Stimulated activated CD4-positive, alpha-beta T cell treated with anti-CD3 and anti-CD28 coated beads, Interleukin-12 subunit alpha, Interleukin-12 subunit beta, amount 100 ng/mL, for 48 hours (primary cell): ENCODE data around the gene ZNF200.
A peak's percentile ranks its signal among the peaks of the same experiment; 100 is the strongest.
"Not testable (repeated sequence)": the region's sequence is repeated elsewhere in the genome, so short reads cannot be mapped to it uniquely, and the experiment has no call there.

Experiments
- DNase-seq, 3 donors: peaks; one replicate each; pipeline ENCODE4 v3.0.0-alpha.2; 2020; ENCODE audit warnings: low read depth in 2 of 3, low spot score in 1 of 3

The ZNF200 gene

GRCh38 chr16:3254309-3254708 lies 19.4 kb upstream of the ZNF200 start:
- no peak for DNase-seq

- no peak for DNase-seq
These were observed 18.0 kb upstream of the ZNF200 start for GRCh38 chr16:3252967-3253366.

GRCh38 chr16:3249451-3249850 lies 14.5 kb upstream of the ZNF200 start:
- no peak for DNase-seq

- DNase-seq = no peak
These were observed 14.1 kb upstream of the ZNF200 start for GRCh38 chr16:3249020-3249419.

- no peak for DNase-seq
These were observed 13.6 kb upstream of the ZNF200 start for GRCh38 chr16:3248596-3248995.

GRCh38 chr16:3246876-3247275 lies 11.9 kb upstream of the ZNF200 start:
- no peak for DNase-seq

- no peak for DNase-seq
These were observed 11.0 kb upstream of the ZNF200 start for GRCh38 chr16:3246002-3246401.

- no peak for DNase-seq
These were observed 8.9 kb upstream of the ZNF200 start for GRCh38 chr16:3243882-3244281.

- DNase-seq = no peak
These were observed 7.8 kb upstream of the ZNF200 start for GRCh38 chr16:3242709-3243108.

- DNase-seq = no peak
These were observed 6.8 kb upstream of the ZNF200 start for GRCh38 chr16:3241761-3242160.

GRCh38 chr16:3235856-3236669 lies 1.1 kb upstream of the ZNF200 start:
- no peak for DNase-seq

- no peak for DNase-seq
These were observed 458 bp downstream of the ZNF200 start for GRCh38 chr16:3234543-3234856.

GRCh38 chr16:3223913-3224515 lies 10.9 kb downstream of the ZNF200 start:
- DNase-seq = no peak

- no peak for DNase-seq
These were observed 14.1 kb downstream of the ZNF200 start for GRCh38 chr16:3220839-3221238.

- no peak for DNase-seq
These were observed 18.7 kb downstream of the ZNF200 start for GRCh38 chr16:3216263-3216640.

GRCh38 chr16:3215601-3216262 lies 19.2 kb downstream of the ZNF200 start:
- no peak for DNase-seq

GRCh38 chr16:3214904-3215600 lies 19.9 kb downstream of the ZNF200 start:
- DNase-seq = peak in 1 of 3 donors; percentile 26

- no peak for DNase-seq
These were observed 22.4 kb downstream of the ZNF200 start for GRCh38 chr16:3212567-3212966.

GRCh38 chr16:3212006-3212405 lies 23.0 kb downstream of the ZNF200 start:
- no peak for DNase-seq

GRCh38 chr16:3207086-3207953 lies 27.6 kb downstream of the ZNF200 start:
- DNase-seq = no peak

- DNase-seq = not testable (repeated sequence)
These were observed 29.0 kb downstream of the ZNF200 start for GRCh38 chr16:3205939-3206338.
